ENCODE data around the gene TEX30. TPM values are rescaled to one million over a fixed set of nuclear protein-coding genes. Genes with fewer than 3 reads are reported as not detected.

Gene TEX30
- total and polyA plus RNA-seq, 9 donors, result 6.4 to 14.7 (median 8.4) TPM

- intact Hi-C loops (cut with DNase I), result no loop called here
- no peak overlapping the region for H3K4me3 ChIP-seq
- peaks cover 7% of the 10 kb centered on the region for H3K4me1 ChIP-seq (ENCODE audit: insufficient read depth)
- no peaks in the 10 kb centered on the region for H3K36me3 ChIP-seq
- no peak for DNase-seq
- no peaks in the 10 kb centered on the region for H3K27me3 ChIP-seq
- no peaks in the 10 kb centered on the region for H3K9me3 ChIP-seq
- TF ChIP-seq CTCF (IDR thresholded peaks at IDR 0.05) (no peak), EP300 (IDR thresholded peaks at IDR 0.05) (no peak), POLR2A (IDR thresholded peaks at IDR 0.05) (no peak)
- H3K27ac ChIP-seq, result no peak overlapping the region
- WGBS, 3 donors, result 85 to 94% (median 89%) methylated on average over 2 of the region's 2 CpGs
Observed at GRCh38 chr13:102776271-102776670, 2.7 kb upstream of the TEX30 start.

DNA sequence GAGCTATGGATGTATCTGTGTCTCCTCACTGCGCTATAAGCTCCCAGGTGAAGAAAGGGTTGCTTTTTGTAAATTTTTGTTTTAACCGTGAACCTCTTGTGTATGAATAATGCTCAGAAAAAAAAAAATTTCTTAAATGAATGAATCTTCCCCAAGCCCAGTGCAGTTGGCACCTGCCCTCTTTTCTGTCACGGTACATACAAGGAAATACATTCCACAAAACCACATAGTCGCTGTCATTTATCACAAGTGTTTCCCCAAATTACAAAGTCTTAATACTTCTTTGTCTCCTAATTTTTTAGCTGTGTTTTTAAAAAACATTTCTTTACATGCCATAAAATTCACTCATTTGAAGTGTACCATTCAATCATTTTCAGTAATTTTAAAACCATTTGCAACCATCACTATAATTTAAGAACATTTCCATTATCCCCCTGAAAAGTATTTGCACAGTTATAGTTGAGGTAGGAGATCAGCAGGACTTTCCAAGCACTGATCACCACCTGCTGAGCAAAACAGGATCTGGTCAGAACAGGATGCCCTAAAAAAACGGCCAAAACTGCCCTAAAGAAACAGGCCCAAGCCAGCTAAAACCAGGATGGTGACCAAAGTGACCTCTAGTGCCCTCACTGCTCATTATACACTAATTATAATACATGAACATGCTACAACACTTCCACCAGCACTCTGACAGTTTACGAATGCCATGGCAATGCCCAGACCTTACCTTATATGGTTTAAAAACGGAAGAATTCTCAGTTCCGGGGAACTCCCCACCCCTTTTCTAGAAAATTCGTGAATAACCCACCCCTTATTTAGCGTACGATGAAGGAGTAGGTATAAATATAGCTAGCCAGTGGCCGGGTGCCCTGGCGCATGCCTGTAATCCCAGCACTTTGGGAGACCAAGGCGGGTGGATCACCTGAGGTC is 1.3 kb upstream of the TEX30 start:
- WGBS, 3 donors, result 91 to 94% (median 93%) methylated on average over 14 of the region's 14 CpGs
- Histone ChIP-seq H3K9me3 (no peaks in the 10 kb centered on the region), H3K27me3 (no peaks in the 10 kb centered on the region), H3K27ac (no peak overlapping the region), H3K4me3 (no peak overlapping the region), H3K36me3 (no peaks in the 10 kb centered on the region), H3K4me1 (ENCODE audit: insufficient read depth) (peaks cover 7% of the 10 kb centered on the region)
- TF ChIP-seq POLR2A (IDR thresholded peaks at IDR 0.05), result no peak
- TF ChIP-seq EP300 (IDR thresholded peaks at IDR 0.05), result no peak
- TF ChIP-seq CTCF (IDR thresholded peaks at IDR 0.05), result no peak
- intact Hi-C loops (cut with DNase I), result no loop called here
- DNase-seq, result no peak

DNA sequence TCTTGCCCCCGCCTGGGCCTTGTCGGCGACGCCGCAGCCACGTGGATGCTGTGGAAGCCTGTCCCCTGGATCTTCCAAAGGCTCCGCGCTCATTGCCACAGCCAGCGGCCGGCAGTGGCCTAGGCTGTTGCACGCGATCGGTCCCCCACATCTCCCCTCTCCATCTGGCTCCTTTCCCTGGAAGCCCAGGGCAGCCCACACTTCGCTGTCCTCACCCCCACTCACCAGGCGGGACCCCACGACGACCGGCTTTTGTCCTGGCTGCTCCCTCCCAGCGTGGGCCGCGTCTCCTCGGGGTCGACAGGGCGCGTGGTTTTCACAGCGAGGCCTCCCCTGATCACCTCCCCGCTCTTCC is 605 bp upstream of the TEX30 start:
- H3K27ac ChIP-seq, result peak overlapping the region; percentile 64 to 79
- intact Hi-C loops (cut with DNase I), result no loop called here
- no peaks in the 10 kb centered on the region for H3K9me3 ChIP-seq
- TF ChIP-seq CTCF (IDR thresholded peaks at IDR 0.05), result no peak
- TF ChIP-seq EP300 (IDR thresholded peaks at IDR 0.05), result no peak
- peak in 1 of 5 donors; percentile 49 for DNase-seq
- H3K4me1 ChIP-seq (ENCODE audit: insufficient read depth), result peaks cover 7% of the 10 kb centered on the region
- no peaks in the 10 kb centered on the region for H3K36me3 ChIP-seq
- H3K4me3 ChIP-seq, result peak overlapping the region; percentile 64
- H3K27me3 ChIP-seq, result no peaks in the 10 kb centered on the region
- WGBS, 3 donors, result 69 to 78% (median 75%) methylated on average over 27 of the region's 27 CpGs

GRCh38 chr13:102772042-102772425 is 1.6 kb downstream of the TEX30 start:
- intact Hi-C loops (cut with DNase I), result no loop called here
- H3K4me1 ChIP-seq (ENCODE audit: insufficient read depth), result peaks cover 7% of the 10 kb centered on the region
- DNase-seq, result no peak
- no peaks in the 10 kb centered on the region for H3K27me3 ChIP-seq
- no peak overlapping the region for H3K27ac ChIP-seq
- H3K9me3 ChIP-seq, result no peaks in the 10 kb centered on the region
- 93 to 95% (median 95%) methylated on average over 16 of the region's 16 CpGs for WGBS, 3 donors
- H3K36me3 ChIP-seq, result no peaks in the 10 kb centered on the region
- no peak overlapping the region for H3K4me3 ChIP-seq
- TF ChIP-seq POLR2A (IDR thresholded peaks at IDR 0.05) (no peak), CTCF (IDR thresholded peaks at IDR 0.05) (no peak), EP300 (IDR thresholded peaks at IDR 0.05) (no peak)
